Heart left ventricle (tissue), 16 donors: Measurements from ENCODE around the gene RNF5. TPM values are rescaled to one million over a fixed set of nuclear protein-coding genes. Genes with fewer than 3 reads are reported as not detected.

Experiments
- ATAC-seq, 4 donors: fragments of 200-7000 bp; cut with Tn5 transposase; one replicate each; pipeline ENCODE4 v1.9.1; 2020 to 2022; ENCODE audit warnings: moderate library complexity in 4 of 4, mild to moderate bottlenecking in 3 of 4, moderate number of reproducible peaks in 1 of 4
- DNase-seq, 5 donors: peaks; one replicate each; pipeline ENCODE4 v3.0.0-alpha.2; 2020
- H3K27ac ChIP-seq, 12 donors: fragments of 200-600 bp; sonication (generic) in 4 of 12; one replicate each; pipeline versions ENCODE4 v1.5.0 to v1.8.0; 2016 to 2022; ENCODE audit warnings: mild to moderate bottlenecking in 2 of 12
- H3K27me3 ChIP-seq, 9 donors: fragments of 200-600 bp; sonication (generic) in 2 of 9; one replicate each; pipeline versions ENCODE4 v1.5.1 to v1.8.0; 2016 to 2022; ENCODE audit warnings: mild to moderate bottlenecking in 3 of 9
- H3K36me3 ChIP-seq, 9 donors: fragments of 200-600 bp; sonication (generic) in 2 of 9; one replicate each; pipeline versions ENCODE4 v1.5.0 to v1.8.0; 2018 to 2022; ENCODE audit warnings: mild to moderate bottlenecking in 2 of 9
- H3K4me1 ChIP-seq, 12 donors: fragments of 200-600 bp; sonication (generic) in 4 of 12; one replicate each; pipeline versions ENCODE4 v1.5.0 to v1.8.0; 2016 to 2022; ENCODE audit warnings: mild to moderate bottlenecking in 3 of 12
- H3K4me3 ChIP-seq, 12 donors: fragments of 200-600 bp; sonication (generic) in 4 of 12; one replicate each; pipeline versions ENCODE4 v1.5.0 to v1.8.0; 2017 to 2022; ENCODE audit warnings: mild to moderate bottlenecking in 9 of 12, moderate library complexity in 4 of 12
- H3K9me3 ChIP-seq, 12 donors: fragments of 200-600 bp; sonication (generic) in 4 of 12; one replicate each; pipeline versions ENCODE4 v1.5.0 to v1.8.0; 2016 to 2022; ENCODE audit warnings: mild to moderate bottlenecking in 1 of 12
- POLR2A ChIP-seq, 2 donors: fragments of 450-650 bp; IDR thresholded peaks; one replicate each; pipeline ENCODE4 v1.6.1; 2017; ENCODE audit warnings: antibody characterized with exemption in 2 of 2, mild to moderate bottlenecking in 2 of 2, moderate library complexity in 2 of 2
- WGBS, 4 donors: extraction: QIAGEN DNeasy Blood & Tissue Kit in 2 of 4; methylation state at CpG; one replicate each; pipeline versions ENCODE4 v1.1.5 to v1.1.7; 2013 to 2018; 5-methylcytosine and 5-hydroxymethylcytosine counted together
- intact Hi-C, 10 donors: fragments of 100-400 bp; cut with DNase I; formaldehyde crosslinking; loops; one replicate each; pipeline versions ENCODE4 v1.11.1 to v1.14.2; 2022
- polyA plus RNA-seq, 2 donors: library from polyadenylated mRNA; stranded (reverse); fragments of 200-250 nt; gene quantifications; one replicate each; pipeline ENCODE4 v1.2.3, GENCODE V29; 2013
- total RNA-seq, 9 donors: library from RNA; depleted of rRNA in 2 of 9; stranded (reverse); fragments of >200 nt in 2 of 9; fragmentation: NEBNext Ultra II Directional in 3 of 9; extraction: Animal tissue kit (Norgen Biotek cat#: 25700) in 3 of 9; gene quantifications; one replicate each; pipeline versions ENCODE4 v1.1.0 to v1.2.4, GENCODE V29; 2016 to 2023
- TF ChIP-seq, protein P1 (sequence below), 12 donors: fragments of 200-600 bp; sonication (generic) in 4 of 12; IDR thresholded peaks; one replicate each; pipeline versions ENCODE4 v1.5.0 to v1.8.0; 2018 to 2022; ENCODE audit warnings: antibody characterized with exemption in 12 of 12, mild to moderate bottlenecking in 5 of 12
- donor health status: ischemic (EF 13 %, LVEDD 7.1; RV severe dilation, severe dysfunction).
- donor health status: healthy with polysubstance abuse.
- donor health status: DM: no; HTN: yes; CAD: no.
- donor health status: DM: no; HTN: no; CAD: no.
- donor health status: ischemic (EF 25% LVEDD 6.9; RV normal size, moderate dysfunction).
- donor health status: ischemic (EF 25% LVEDD 5.7; RV mildly dilated, moderate dysfunction).
- donor health status: healthy.
- donor health status: DM: yes; HTN: yes; CAD: no.
- donor health status: ischemic (EF 35%, LVEDD 5.7; RV mildly dilated, moderate dysfunction).
- donor health status: nonischemic (EF 11% LVEDD 7.7; RV severe dilation, severe dysfunction).
- donor health status: DM: yes; HTN: yes; CAD: no.
- donor health status: PGD.
- donor health status: ischemic (EF 29% LVEDD 5.4; RV normal size, mild dysfunction).
- donor health status: nonischemic (EF 23%, LVEDD 6.1; RV moderate dilation, normal function).

RNF5 gene
- total and polyA plus RNA-seq, 11 donors, result 62.7 to 136 (median 89.9) TPM

DNA sequence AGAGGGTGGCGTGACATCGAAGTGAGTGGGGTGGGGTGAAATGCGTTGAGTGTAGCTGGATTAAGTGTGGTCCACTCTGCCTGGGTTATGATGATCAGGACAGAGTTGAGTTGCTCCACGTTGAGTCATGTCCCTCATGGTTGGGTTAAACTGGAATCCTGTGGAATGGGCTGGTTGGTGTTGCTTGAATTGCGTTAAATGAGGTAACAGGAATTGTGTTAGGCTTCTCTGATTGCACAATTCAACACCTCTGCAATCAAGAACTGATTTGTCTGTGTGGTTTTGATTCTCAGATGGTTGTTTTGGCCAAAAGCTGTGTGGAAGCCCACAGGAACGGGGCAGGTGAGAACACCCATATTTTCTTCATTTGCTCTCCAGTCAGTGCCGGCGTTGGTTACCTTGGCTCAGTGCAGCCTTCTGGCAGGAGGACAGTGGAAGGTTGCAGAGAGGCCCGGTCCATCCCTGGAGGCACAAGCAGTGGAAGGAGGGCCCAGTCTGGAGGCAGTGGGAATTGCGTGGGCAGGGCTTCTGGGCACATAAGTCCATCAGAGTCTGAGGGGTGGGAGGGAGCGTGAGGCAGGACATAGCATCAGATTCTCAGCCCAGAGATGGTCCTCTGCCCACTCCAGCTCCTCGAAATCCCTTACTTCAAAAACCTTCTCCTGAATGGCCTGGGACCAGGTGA, 34.0 kb downstream of the RNF5 start:
- Histone ChIP-seq H3K27ac (no peak overlapping the region), H3K27me3 (no peaks in the 10 kb centered on the region), H3K36me3 (peaks cover 0 to 64% (median 11%) of the 10 kb centered on the region in 9 donors), H3K4me1 (no peaks in the 10 kb centered on the region), H3K9me3 (no peaks in the 10 kb centered on the region), H3K4me3 (no peak overlapping the region)
- no peak for TF ChIP-seq POLR2A (IDR thresholded peaks at IDR 0.05)
- TF ChIP-seq, protein P1, sequence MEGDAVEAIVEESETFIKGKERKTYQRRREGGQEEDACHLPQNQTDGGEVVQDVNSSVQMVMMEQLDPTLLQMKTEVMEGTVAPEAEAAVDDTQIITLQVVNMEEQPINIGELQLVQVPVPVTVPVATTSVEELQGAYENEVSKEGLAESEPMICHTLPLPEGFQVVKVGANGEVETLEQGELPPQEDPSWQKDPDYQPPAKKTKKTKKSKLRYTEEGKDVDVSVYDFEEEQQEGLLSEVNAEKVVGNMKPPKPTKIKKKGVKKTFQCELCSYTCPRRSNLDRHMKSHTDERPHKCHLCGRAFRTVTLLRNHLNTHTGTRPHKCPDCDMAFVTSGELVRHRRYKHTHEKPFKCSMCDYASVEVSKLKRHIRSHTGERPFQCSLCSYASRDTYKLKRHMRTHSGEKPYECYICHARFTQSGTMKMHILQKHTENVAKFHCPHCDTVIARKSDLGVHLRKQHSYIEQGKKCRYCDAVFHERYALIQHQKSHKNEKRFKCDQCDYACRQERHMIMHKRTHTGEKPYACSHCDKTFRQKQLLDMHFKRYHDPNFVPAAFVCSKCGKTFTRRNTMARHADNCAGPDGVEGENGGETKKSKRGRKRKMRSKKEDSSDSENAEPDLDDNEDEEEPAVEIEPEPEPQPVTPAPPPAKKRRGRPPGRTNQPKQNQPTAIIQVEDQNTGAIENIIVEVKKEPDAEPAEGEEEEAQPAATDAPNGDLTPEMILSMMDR (IDR thresholded peaks at IDR 0.05), result no peak
- no peak for DNase-seq
- 77 to 88% (median 85%) methylated on average over 12 of the region's 12 CpGs for WGBS, 4 donors
- peak in 2 of 4 donors; percentile 29 to 33 for ATAC-seq
- intact Hi-C loops, result no loop called here

DNA sequence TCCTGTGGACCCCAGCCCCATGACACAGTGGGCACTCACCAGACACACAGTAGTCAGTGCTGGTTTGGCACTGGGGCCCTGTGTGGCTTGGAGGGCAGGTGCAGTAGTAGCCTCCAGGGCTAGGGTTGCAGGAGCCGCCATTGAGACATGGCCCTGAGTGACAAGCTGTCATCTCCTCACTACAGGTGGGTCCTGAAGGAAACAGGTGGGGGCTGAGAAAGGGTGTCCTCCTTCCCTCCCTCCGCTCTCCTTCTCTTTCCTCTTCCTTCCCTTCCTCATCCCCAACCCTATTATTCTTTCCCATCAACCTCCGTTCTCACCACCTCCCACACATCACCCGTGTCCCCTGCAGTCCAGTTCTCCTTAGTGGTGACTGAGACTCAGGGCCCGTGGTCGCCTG, 35.4 kb downstream of the RNF5 start:
- H3K9me3 ChIP-seq, result no peaks in the 10 kb centered on the region
- peaks cover 0 to 70% (median 23%) of the 10 kb centered on the region in 9 donors for H3K36me3 ChIP-seq
- H3K4me1 ChIP-seq, result no peaks in the 10 kb centered on the region
- intact Hi-C loops, result no loop called here
- DNase-seq, result no peak
- H3K4me3 ChIP-seq, result no peak overlapping the region
- H3K27ac ChIP-seq, result no peak overlapping the region
- TF ChIP-seq, protein P1 (IDR thresholded peaks at IDR 0.05), result no peak
- TF ChIP-seq POLR2A (IDR thresholded peaks at IDR 0.05), result no peak
- no peaks in the 10 kb centered on the region for H3K27me3 ChIP-seq
- ATAC-seq, result peak in 1 of 4 donors; percentile 27
- 79 to 92% (median 85%) methylated on average over 6 of the region's 6 CpGs for WGBS, 4 donors

DNA sequence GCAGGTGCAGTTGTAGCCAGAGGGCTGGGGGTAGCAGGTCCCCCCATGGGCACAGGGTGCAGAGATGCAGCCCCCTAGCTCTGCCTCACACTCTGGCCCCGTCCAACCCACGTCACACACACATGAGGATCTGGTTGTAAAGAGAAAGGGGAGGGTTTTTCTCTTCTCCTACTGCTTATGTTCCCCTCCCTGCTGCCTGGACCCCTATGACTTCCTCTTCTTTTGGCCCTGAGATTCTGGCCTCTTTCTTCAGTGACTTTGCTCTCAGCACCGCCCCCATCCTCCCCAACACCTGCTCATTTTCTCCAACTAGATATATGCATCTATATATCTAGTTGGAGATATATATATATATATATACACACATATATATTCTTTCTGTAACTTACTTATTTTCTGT, 35.9 kb downstream of the RNF5 start:
- intact Hi-C loops, result no loop called here
- Histone ChIP-seq H3K27me3 (no peaks in the 10 kb centered on the region), H3K4me3 (no peak overlapping the region), H3K27ac (no peak overlapping the region), H3K4me1 (no peaks in the 10 kb centered on the region), H3K36me3 (peaks cover 0 to 70% (median 23%) of the 10 kb centered on the region in 9 donors), H3K9me3 (no peaks in the 10 kb centered on the region)
- 74 to 90% (median 86%) methylated on average over 3 of the region's 3 CpGs for WGBS, 4 donors
- ATAC-seq, result no peak
- DNase-seq, result no peak
- TF ChIP-seq, protein P1 (IDR thresholded peaks at IDR 0.05), result no peak
- TF ChIP-seq POLR2A (IDR thresholded peaks at IDR 0.05), result no peak

DNA sequence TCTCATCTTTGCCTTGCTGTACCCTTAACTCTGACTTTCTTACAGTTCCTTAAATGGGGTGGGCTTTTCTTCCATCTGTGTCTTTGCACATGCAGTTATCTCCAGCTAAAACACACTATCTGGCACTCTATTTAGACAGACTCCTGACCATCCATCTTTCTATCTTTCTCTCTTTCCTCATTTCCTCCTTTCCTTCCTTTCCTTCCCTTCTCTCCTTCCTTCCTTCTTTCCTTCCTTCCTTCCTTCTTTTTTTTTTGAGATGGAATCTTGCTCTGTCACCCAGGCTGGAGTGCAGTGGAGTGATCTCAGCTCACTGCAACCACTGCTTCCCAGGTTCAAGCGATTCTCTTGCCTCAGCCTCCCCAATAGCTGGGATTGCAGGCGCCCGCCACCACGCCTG, 37.4 kb downstream of the RNF5 start:
- TF ChIP-seq, protein P1 (IDR thresholded peaks at IDR 0.05), result no peak
- TF ChIP-seq POLR2A (IDR thresholded peaks at IDR 0.05), result no peak
- H3K4me3 ChIP-seq, result no peak overlapping the region
- ATAC-seq, result no peak
- WGBS, 4 donors, result 91 to 99% (median 96%) methylated on average over 4 of the region's 4 CpGs
- H3K36me3 ChIP-seq, result peaks cover 0 to 75% (median 22%) of the 10 kb centered on the region in 9 donors
- H3K9me3 ChIP-seq, result no peaks in the 10 kb centered on the region
- intact Hi-C loops, result no loop called here
- H3K27ac ChIP-seq, result no peak overlapping the region
- DNase-seq, result no peak
- no peaks in the 10 kb centered on the region for H3K27me3 ChIP-seq
- no peaks in the 10 kb centered on the region for H3K4me1 ChIP-seq
